PC-9 (cell line): ENCODE measurements around the gene CCDC33. TPM values are rescaled to one million over a fixed set of nuclear protein-coding genes. Genes with fewer than 3 reads are reported as not detected.

Experiments used
- BruUV-seq: library from RNA; stranded (reverse); fragments of 400-500 nt; replicated peaks from 2 replicates; lab custom pipeline; 2021; lab: Mats Ljungman, UMichigan
- CTCF ChIA-PET: fragments of 300-600 bp; sonication (Branson Sonifier 250); formaldehyde crosslinking; loops from one replicate; lab custom pipeline; 2022; ENCODE audit warnings: antibody characterized with exemption; lab: Charles Lee
- POLR2A ChIA-PET: fragments of 300-600 bp; sonication (Branson Sonifier 250); formaldehyde crosslinking; loops from one replicate; lab custom pipeline; 2022; ENCODE audit warnings: antibody characterized with exemption; ENCODE audit not compliant: unreplicated experiment; lab: Charles Lee
- DNase-seq, 2 experiments: peaks; one replicate each; pipeline versions ENCODE4 v3.0.0 to v3.0.0-alpha.2; 2015 to 2022; ENCODE audit warnings: mixed read lengths in 1 of 2
- H2AFZ ChIP-seq: fragments of 200-600 bp; sonication (generic); 2 replicates; pipeline ENCODE4 v1.8.1; 2017; ENCODE audit warnings: antibody characterized with exemption
- H3F3A ChIP-seq: fragments of 200-600 bp; sonication (generic); 2 replicates; pipeline ENCODE4 v1.8.1; 2017; ENCODE audit warnings: antibody characterized with exemption, mild to moderate bottlenecking, low read depth; ENCODE audit not compliant: insufficient read depth
- H3K27ac ChIP-seq: fragments of 200-600 bp; sonication (generic); 2 replicates; pipeline ENCODE4 v1.6.1; 2016; ENCODE audit warnings: mixed run types
- H3K27me3 ChIP-seq: fragments of 200-600 bp; sonication (generic); 2 replicates; pipeline ENCODE4 v1.6.1; 2016; ENCODE audit warnings: low read depth, mixed run types; ENCODE audit not compliant: insufficient read depth
- H3K36me3 ChIP-seq: fragments of 200-600 bp; sonication (generic); 2 replicates; pipeline ENCODE4 v1.6.1; 2016; ENCODE audit warnings: low read depth, mixed run types
- H3K4me1 ChIP-seq: fragments of 200-600 bp; sonication (generic); replicated peaks from 2 replicates; pipeline ENCODE4 v1.6.1; 2016; ENCODE audit warnings: mixed run types; ENCODE audit not compliant: insufficient read depth
- H3K4me2 ChIP-seq: fragments of 200-600 bp; sonication (generic); 2 replicates; pipeline ENCODE4 v1.6.1; 2017; ENCODE audit warnings: mixed run types
- H3K4me3 ChIP-seq: fragments of 200-600 bp; sonication (generic); 2 replicates; pipeline ENCODE4 v1.6.1; 2016; ENCODE audit warnings: mixed run types
- H3K79me2 ChIP-seq: fragments of 200-600 bp; sonication (generic); 2 replicates; pipeline ENCODE4 v1.6.1; 2017; ENCODE audit warnings: low read depth, mixed run types
- H3K9me2 ChIP-seq: fragments of 200-600 bp; sonication (generic); 2 replicates; pipeline ENCODE4 v1.8.1; 2017; ENCODE audit warnings: mild to moderate bottlenecking; ENCODE audit not compliant: insufficient read depth
- H3K9me3 ChIP-seq: fragments of 200-600 bp; sonication (generic); 2 replicates; pipeline ENCODE4 v1.8.1; 2016; ENCODE audit warnings: low read depth; ENCODE audit not compliant: insufficient read depth
- H4K20me1 ChIP-seq: fragments of 200-600 bp; sonication (generic); 2 replicates; pipeline ENCODE4 v1.8.1; 2017; ENCODE audit not compliant: insufficient read depth
- CTCF ChIP-seq: fragments of 200-600 bp; sonication (generic); conservative IDR thresholded peaks from 2 replicates; pipeline ENCODE4 v1.6.1; 2017; ENCODE audit warnings: mixed run types, antibody characterized with exemption, mild to moderate bottlenecking, moderate library complexity
- EZH2 ChIP-seq: fragments of 200-600 bp; sonication (generic); IDR thresholded peaks from 2 replicates; pipeline ENCODE4 v1.8.0; 2017; ENCODE audit warnings: antibody characterized with exemption, low read depth
- intact Hi-C: fragments of 100-400 bp; cut with micrococcal nuclease; formaldehyde crosslinking; loops from one replicate; pipeline ENCODE4 v1.10.0; 2022; ENCODE audit not compliant: unreplicated experiment
- total RNA-seq: library from RNA; stranded (reverse); gene quantifications from 2 replicates; pipeline ENCODE4 v1.2.3, GENCODE V29; 2021

Gene CCDC33
- total RNA-seq, 1 experiment from 2014 or later = 7.5 TPM

GRCh38 chr15:74383695-74384565, 147.8 kb downstream of the CCDC33 start:
- ChIA-PET CTCF (interaction anchor here (1.4 kb wide), 1 partner anchor 23 kb away, joined by 3 read pairs; no protein-coding TSS in a partner anchor), POLR2A (interaction anchor here (2.0 kb wide), 1 partner anchor 36 kb away, joined by 22 read pairs; no protein-coding TSS in a partner anchor)
- Histone ChIP-seq H3K9me3 (no peaks in the 10 kb centered on the region), H3K36me3 (no peaks in the 10 kb centered on the region), H3K27ac (peak overlapping the region; percentile 88), H4K20me1 (no peaks in the 10 kb centered on the region), H3F3A (peaks cover 15% of the 10 kb centered on the region; the same call in 1 of the 2 replicates), H3K4me1 (peaks cover 63% of the 10 kb centered on the region), H3K9me2 (no peaks in the 10 kb centered on the region), H3K4me2 (peak overlapping the region; percentile 53), H3K27me3 (no peaks in the 10 kb centered on the region), H2AFZ (no peak overlapping the region), H3K79me2 (no peaks in the 10 kb centered on the region), H3K4me3 (no peak overlapping the region)
- intact Hi-C loops = loop anchor here (2.0 kb wide), 2 partner anchors 13 to 163 kb away; no protein-coding TSS in a partner anchor
- DNase-seq = peak; percentile 67 to 81
- TF ChIP-seq CTCF = no peak
- TF ChIP-seq EZH2 = no peak
- BruUV-seq = no TSS peak

DNA sequence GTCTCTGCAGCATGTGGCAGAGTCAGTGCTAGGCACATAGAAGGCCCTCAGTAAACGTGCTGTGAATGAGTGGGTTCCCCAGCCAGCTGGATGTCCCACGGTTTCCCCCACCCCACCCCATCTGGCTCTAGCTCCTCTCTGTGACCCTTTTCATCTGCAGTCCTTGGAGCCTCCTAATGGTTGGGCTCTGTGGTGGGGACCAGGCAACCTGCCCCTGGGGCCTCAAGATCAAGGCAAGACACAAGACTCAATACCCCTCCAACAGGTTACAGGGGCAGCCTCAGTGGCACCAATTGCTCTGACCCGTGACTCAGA, 148.4 kb downstream of the CCDC33 start:
- peak overlapping the region; percentile 53 for H3K4me2 ChIP-seq
- CTCF ChIA-PET = interaction anchor here (0.9 to 1.4 kb wide), 3 partner anchors 12 to 54 kb away, joined by 3 to 5 read pairs (median 3); no protein-coding TSS in a partner anchor
- TF ChIP-seq CTCF (no peak), EZH2 (no peak)

DNA sequence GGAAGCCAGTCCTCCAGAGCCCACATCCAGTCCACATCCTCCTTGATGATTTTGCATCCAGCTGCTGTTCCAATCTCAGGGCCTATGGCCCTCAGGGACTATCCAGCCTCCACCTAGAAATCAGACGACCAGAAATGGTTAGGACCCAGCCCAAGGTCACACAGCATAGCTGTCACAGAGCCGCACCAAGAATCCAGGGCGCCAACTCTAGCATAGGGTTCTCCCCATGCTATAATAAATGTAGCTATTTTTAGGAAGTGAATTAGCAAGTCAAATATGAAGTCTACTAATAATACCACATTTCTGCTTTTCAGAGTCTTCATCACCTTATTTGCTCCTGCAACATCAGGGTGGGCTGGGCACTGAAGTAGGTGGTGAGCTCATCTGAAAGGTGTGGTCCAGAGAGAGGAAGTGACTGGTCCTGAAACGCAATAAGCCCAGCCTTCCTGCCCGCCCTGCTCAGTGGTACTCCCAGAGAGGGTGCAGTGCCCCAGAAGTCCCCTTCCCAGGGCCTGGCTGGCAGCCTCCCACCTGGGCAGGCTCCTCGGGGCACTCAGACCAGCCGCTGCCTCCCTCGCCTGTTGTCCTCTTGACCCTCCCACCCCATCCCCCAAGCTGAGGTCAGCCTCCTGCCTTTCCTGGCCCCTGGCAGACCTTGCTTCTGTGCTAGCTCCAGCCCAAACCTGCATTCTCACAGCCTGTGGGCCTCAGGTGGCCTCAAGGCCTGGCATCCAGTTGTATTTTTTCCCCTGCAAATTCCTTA, 148.9 kb downstream of the CCDC33 start:
- Histone ChIP-seq H2AFZ (no peak overlapping the region), H3F3A (peaks cover 10% of the 10 kb centered on the region; the same call in 1 of the 2 replicates), H3K4me3 (no peak overlapping the region), H4K20me1 (no peaks in the 10 kb centered on the region), H3K9me3 (no peaks in the 10 kb centered on the region), H3K4me2 (peak overlapping the region; percentile 42), H3K27me3 (no peaks in the 10 kb centered on the region), H3K27ac (peak overlapping the region; percentile 88), H3K9me2 (no peaks in the 10 kb centered on the region), H3K79me2 (no peaks in the 10 kb centered on the region), H3K36me3 (no peaks in the 10 kb centered on the region), H3K4me1 (peaks cover 68% of the 10 kb centered on the region)
- POLR2A ChIA-PET = interaction anchor here (0.6 to 2.0 kb wide), 10 partner anchors 10 to 345 kb away, joined by 4 to 22 read pairs (median 10); partner anchors contain the start of gene SEMA7A
- BruUV-seq = no TSS peak
- intact Hi-C loops = loop anchor here (1.0 kb wide), 1 partner anchor 38 kb away; no protein-coding TSS in a partner anchor
- no peak for TF ChIP-seq CTCF
- no peak for TF ChIP-seq EZH2
- CTCF ChIA-PET = interaction anchor here (0.5 to 1.4 kb wide), 5 partner anchors 12 to 257 kb away, joined by 3 to 10 read pairs (median 3); no protein-coding TSS in a partner anchor
- peak; percentile 72 to 85 for DNase-seq

More for the DNA sequence above, 148.4 kb downstream of the CCDC33 start:
- no peak overlapping the region for H3K4me3 ChIP-seq
- H3K4me1 ChIP-seq = peaks cover 65% of the 10 kb centered on the region
- H3K27me3 ChIP-seq = no peaks in the 10 kb centered on the region
- TSS peak; percentile 43 for BruUV-seq
- no peaks in the 10 kb centered on the region for H3K79me2 ChIP-seq
- POLR2A ChIA-PET = interaction anchor here (0.6 to 2.0 kb wide), 6 partner anchors 10 to 49 kb away, joined by 4 to 22 read pairs (median 9); partner anchors contain the start of gene SEMA7A
- H3K27ac ChIP-seq = peak overlapping the region; percentile 88
- H3K36me3 ChIP-seq = no peaks in the 10 kb centered on the region
- no peak for DNase-seq
- no peaks in the 10 kb centered on the region for H3K9me3 ChIP-seq
- H4K20me1 ChIP-seq = no peaks in the 10 kb centered on the region
- no peak overlapping the region for H2AFZ ChIP-seq
- no peaks in the 10 kb centered on the region for H3K9me2 ChIP-seq
- intact Hi-C loops = no loop called here
- H3F3A ChIP-seq = peaks cover 10% of the 10 kb centered on the region; the same call in 1 of the 2 replicates
